GM21717 (cell line): ENCODE measurements around the gene CCT3.
"Not testable (repeated sequence)": the region's sequence is repeated elsewhere in the genome, so short reads cannot be mapped to it uniquely, and the experiment has no call there.

Source experiments
- ATAC-seq: cut with Tn5 transposase; IDR thresholded peaks from one replicate; pipeline ENCODE4 v1.9.1; 2021; ENCODE audit warnings: mild to moderate bottlenecking, moderate library complexity; ENCODE audit not compliant: unreplicated experiment

The CCT3 gene

DNA sequence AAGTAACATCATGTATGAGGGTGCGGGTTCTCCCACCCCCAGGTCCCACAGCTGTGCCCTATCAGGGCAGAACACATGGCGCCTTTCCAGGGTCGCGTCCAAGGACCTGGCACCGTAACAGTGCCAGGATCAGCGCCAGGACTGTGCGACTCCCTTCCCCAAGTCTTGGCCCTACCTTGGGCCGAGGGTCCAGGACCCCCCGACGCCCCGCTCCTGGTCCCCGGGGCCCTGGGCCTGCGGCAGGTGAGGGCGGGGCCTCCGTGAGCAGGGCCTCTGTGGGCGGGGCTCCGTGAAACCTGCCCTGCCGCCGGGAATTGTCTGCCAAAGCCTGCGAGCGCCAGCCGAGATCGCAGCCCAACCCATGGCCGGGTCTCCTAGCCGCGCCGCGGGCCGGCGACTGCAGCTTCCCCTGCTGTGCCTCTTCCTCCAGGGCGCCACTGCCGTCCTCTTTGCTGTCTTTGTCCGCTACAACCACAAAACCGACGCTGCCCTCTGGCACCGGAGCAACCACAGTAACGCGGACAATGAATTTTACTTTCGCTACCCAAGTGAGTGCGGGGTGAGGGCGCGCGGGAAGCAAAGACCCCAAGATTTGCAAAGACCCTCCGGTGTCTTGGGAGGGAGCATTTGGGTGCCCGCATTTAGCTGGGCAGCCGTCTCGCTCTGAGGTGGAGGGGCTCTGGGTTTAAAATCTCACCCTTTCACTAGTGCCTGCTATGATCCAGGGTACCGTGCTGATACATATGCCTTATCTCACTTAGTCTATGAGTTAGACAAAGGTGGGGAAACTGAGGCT, 31.0 kb upstream of the CCT3 start, which contains the start of gene RHBG:
RHBG (plus strand) TSS at position 323 of the 796 bp plus-strand sequence; CDS start at position 362, 39 bp downstream.
- ATAC-seq: no peak

DNA sequence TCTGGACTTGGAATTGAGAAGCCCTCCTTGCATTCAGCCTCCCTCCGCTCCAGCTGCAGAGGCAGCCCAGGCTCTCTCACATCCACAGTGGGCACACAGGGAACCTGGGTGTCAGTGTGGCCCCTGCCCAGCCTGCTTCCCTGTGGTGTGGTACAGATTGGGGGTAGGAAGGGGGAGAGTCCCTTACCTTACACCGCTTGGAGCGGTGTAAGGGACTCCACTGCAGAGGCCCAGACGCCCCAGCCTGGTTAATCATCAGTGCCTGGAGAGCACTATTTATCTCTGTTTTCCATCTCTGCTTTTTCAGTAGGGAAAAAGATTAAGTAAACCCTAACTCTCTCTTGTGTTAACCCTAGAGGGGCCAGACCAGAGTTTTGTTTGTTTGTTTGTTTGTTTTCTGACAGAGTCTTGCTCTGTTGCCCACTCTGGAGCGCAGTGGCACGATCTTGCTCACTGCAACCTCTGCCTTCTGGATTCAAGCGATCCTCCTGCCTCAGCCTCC, 30.1 kb upstream of the CCT3 start:
- no peak for ATAC-seq

DNA sequence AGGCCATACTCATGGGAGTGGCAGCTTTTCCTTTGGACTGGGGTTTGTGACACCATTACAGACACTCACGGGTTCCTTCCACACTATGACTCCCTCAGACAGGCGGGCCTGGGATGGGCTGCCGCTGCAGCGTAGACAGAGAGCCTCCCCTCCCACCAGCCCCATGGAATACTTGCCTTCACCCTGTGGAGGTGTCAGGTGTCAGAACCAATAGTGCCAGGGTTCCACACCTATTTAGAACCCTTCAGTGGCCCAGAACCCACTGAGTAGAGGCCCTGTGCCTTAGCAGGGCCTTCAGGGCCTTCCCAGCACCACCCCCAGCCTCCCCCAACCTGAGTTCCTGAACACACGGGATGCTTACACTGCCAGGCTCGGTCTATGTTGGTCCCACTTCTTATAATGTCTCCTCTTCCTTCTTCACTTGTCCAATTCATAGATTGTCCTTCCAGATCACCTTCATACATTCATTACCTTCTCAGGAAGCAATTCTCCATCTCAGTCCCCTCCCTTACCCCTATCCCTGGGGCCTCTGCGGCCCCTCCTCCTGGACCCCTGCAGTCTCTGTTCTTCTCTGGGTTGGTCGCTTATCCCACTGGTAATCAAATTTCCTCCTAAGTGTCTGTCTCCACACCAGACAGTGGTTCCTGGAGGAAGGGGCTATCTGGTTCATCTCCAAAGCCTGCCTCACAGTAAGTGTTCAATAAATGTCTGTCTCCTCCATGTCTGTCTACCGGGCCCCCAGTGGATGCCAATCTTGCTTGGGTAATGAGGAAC, 29.5 kb upstream of the CCT3 start:
- no peak for ATAC-seq

DNA sequence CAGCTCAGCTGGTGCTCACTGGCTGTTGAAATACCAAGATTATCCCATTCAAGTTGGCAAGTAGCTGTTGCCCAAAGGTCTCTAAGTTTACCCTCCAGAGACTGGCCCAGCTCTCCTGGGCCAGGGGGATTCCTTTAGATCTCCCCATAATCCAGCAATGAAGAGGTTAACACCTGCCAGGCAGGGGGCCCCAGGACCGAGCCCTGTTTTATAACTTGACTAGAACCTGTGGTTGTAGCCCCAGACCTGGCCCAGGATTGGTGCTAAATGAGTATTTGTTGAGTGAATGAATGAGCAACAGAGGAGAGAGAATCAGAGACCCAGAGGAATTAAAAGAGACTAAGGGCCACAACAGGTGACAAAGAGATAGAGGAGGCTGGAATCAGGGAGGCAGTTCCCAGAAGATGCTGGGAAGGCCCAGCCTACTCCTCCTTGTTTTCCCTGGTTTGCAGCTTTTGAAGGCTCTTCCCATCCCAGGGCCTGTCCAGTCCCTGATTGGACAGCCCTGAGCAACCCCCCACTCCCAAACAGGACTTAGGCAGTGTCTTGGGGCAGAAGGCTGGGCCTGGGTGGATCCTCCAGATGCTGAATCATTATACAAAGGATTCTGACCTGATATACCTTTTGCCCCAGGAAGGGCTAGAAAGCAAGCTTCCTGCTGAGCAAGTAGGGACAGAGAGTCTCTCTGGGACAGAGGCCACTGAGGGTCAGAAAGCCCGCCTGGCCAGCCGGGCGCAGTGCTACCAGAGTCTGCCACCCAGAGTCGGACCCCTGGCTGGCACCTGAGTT, 28.5 kb upstream of the CCT3 start:
- ATAC-seq: no peak

DNA sequence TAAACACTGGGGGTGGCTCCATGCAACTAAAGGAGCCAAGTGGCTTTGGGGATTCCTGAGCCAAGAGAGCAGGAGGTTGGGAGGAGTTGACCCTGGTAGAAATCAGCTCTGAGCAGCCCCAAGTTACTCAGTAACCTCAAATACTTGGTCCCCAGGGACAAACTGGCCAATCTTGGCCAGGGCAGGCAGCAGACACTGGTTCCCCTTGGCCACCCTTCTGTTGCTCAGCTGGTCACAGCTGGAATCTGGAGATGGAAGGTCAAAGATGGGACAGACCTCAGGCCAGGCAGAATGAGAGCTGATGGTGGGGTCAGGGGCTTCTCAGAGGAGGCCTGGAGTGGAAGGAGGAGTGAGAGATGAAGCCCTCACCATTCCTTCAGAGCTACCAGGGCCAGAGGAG, 27.7 kb upstream of the CCT3 start:
- no peak for ATAC-seq

DNA sequence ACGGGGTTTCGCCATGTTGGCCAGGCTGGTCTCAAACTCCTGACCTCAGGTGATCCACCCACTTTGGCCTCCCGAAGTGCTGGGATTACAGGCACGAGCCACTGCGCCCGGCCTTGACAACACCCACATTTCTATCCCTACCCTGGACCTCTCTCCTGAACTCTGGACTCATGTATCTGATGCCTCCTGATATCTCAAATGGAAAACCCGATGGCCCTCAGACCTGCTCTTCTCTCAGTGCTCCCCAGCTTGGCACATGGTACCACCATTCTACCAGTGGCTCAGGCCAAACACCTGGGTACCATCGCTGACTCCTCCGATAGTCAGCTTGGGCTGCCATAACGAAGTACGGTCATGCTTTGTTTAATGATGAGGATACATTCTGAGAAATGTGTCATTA, 22.4 kb upstream of the CCT3 start:
- ATAC-seq: no peak

DNA sequence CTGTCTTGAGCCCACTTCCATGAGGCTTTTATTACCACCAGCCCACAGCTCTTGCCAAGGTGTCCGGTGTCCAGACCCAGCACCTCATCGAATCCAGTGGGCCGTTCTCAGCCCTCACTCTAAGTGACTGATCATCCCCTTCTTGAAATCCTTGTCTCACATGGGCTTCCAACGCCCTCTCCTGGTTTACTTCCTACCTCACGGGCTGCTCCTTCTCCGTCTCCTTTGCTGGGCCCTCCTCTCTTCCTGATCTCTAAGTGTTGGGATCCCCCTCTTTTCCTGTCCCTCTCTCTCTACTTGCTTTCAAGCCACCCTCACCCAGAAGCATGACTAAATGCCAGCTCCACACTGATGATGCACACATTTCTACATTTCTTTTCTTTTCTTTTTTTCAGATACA, 21.9 kb upstream of the CCT3 start:
- no peak for ATAC-seq

DNA sequence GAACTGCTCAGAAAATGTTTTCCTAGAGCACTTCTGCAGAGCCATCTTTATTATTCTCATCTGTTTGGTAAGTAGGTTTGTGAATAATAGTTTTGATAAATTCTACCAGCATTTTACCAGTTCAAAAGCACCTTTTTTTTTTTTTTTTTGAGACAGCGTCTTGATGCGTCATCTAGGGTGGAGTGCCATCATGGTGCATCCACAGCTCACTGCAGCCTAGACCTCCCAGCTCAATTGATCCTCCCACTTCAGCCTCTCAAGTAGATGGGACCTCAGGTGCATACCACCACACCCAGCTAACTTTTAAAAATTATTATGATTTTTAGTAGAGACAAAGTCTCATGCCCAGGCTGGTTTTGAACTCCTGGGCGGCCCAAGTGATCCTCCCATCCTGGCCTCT, 21.2 kb upstream of the CCT3 start:
- ATAC-seq: no peak

DNA sequence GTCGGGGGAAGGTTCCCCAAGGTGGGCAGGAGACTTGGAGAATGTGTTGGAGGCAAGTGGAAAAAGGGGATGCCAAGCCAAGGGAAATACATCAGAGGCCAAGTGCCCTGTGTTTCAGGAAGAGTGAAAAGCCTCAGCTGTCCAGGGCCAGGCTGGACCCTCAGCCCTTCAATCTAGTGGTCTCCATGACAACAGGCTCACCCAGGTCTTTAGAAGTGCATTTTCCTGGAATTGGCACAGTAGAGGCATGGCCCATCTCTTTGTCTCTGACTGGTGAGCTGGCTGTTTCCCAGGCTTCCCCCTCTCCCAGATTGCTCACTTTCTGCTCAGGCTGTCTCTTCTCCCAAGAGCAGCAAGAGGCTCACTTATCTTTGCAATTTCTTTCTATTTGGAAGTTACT, 20.5 kb upstream of the CCT3 start:
- ATAC-seq: no peak

DNA sequence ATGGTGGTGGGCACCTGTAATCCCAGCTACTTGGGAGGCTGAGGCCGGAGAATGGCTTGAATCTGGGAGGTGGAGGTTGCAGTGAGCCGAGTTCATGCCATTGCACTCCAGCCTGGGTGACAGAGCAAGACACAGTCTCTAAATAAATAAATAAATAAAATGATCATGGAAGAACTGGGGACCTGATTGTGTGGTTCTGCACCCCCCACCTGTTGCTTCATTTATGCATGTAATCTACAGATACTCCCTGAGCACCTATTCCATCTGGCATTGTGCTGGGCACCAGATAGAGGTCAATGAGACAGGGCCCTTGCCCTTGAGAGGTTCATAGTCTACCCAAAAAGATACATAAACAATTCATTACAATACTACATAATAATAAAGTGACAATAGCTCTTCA, 19.9 kb upstream of the CCT3 start:
- no peak for ATAC-seq

DNA sequence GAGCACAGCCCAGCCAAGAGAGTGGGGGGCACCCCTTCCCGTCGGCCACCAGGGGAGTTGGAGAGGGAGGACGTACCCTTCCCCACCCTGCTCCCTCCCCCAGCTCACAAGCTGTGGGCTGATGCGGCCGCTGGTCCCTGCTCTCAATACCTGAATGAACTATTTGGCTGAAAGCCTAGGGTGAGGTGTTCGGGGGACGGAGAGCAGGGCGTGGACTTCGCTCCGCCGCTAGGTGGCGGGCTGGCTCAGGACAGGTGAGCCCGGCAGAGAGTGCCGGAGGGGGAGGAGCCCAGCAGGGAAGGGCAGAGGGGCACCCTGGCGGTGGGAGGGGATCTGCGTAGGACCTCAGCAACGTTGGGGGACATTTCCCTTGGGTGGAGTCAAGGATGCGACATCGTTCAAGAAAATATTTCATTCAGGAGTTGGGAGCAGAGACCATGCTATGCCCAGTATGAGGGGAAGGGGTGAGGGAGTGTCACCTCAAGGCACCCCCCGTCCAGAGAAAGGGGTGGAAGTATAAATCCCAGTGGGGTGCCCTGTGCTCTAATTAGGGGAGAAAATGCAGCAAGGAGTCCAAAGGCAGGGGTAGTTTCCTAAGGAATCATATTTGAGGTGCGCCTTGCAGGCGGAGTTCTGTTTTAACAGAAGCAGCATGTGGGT, 18.9 kb upstream of the CCT3 start:
- ATAC-seq: no peak

DNA sequence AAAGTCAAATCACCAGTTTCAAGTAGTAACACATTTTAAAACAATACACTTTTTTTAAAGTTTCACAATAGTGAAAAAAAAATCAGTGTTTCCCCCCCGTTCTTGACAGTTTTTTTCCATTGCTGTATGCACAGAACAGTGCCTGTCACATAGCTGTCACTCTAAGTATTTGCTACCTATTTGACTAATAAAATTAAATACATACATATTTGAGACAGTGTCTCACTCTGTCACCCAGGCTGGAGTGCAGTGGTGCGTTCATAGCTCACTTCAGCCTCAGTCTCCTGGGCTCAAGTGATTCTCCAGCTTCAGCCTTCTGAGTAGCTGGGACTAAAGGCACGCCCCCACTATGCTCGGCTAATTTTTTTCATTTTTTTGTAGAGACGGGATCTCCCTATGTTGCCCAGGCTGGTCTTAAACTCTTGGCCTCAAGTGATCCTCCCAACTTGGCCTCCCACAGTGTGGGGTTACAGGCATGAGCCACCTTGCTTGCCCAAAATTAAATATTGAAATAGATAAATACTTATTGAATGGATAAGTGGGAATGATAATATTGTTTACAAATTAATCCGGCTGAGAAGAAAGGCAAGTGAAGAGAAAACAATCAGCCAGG, 18.3 kb upstream of the CCT3 start:
- no peak for ATAC-seq

DNA sequence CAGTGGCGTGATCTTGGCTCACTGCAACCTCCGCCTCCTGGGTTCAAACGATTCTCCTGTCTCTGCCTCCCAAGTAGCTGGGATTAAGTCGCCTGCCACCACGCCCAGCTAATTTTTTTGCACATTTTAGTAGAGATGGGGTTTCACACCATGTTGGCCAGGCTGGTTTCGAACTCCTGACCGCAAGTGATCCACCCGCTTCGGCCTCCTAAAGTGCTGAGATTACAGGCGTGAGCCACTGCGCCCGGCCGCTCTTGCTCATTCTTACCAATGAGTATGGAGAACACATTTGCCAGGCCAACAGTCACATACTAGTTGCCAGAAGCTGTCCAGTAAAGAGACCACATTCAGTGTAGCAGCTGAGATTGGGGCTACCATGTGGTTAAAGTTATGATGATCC, 14.4 kb upstream of the CCT3 start:
- ATAC-seq: not testable (repeated sequence)

DNA sequence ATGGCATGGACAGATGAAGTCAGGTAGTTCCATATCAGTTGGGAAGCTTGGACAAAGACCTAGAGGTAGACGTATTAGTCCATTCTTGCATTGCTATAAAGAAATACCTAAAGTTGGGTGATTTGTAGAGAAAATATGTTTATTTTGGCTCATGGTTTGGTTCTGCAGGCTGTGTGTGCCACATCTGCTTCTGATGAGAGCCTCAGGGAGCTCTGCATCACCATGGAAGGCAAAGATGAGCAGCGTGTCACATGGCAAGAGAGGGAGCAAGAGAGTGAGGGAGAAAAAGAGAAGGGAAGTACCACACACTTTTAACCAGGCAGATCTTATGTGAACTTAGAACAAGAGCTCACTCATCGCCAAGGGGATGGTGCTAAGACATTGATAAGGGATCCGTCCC, 9.2 kb upstream of the CCT3 start:
- no peak for ATAC-seq

DNA sequence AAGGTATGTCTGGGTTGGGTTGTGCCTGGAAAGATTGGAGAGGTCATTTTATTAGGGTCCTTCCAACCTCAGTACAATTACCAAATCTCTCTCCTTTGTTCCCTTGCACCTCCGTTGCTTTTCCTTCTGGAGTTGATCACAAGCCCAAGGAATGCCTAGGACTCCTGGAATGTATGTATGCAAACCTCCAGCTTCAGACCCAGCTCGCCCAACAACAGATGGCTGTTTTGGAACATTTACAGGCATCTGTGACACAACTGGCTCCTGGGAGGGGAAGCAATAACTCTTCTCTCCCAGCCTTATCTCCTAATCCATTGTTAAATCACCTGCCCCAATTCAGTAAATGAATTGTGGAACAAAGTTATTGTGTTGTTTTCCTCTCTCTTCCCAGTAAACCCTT, 8.5 kb upstream of the CCT3 start:
- ATAC-seq: no peak

DNA sequence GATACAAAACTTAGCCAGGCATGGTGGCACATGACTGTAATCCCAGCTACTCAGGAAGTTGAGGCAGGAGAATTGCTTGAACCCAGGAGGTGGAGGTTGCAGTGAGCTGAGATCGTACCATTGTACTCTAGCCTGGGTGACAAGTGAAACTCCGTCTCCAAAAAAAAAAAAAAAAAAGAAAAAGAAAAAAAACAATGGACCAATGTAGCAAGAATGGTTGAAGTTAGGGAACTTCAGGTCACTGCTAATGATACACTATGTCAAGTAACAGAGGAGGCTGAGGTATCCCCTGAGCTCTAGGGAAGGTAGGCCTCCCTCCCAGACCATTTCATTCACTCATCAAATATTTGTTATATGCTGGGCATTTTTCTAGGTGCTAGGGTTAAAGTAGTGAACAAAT, 7.9 kb upstream of the CCT3 start:
- not testable (repeated sequence) for ATAC-seq

DNA sequence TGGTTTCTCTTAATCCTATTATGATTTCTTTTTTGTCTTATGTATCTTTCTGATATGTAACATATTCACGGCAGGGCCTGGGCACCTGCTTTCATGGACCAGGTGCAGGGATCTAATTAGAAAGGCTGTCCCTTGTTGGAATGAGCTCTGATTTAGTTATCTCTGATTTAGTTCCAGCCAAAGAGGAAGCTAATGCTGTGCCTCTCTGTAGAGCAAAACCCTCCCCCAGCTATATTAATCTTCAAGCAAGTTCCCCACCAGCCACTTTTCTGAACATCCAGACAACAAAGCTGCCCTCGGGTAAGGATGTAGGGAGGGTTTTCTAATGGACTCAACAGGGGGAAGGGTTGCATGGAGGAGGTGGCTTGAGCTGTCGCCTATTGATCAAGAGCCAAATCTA, 6.3 kb upstream of the CCT3 start:
- ATAC-seq: no peak

DNA sequence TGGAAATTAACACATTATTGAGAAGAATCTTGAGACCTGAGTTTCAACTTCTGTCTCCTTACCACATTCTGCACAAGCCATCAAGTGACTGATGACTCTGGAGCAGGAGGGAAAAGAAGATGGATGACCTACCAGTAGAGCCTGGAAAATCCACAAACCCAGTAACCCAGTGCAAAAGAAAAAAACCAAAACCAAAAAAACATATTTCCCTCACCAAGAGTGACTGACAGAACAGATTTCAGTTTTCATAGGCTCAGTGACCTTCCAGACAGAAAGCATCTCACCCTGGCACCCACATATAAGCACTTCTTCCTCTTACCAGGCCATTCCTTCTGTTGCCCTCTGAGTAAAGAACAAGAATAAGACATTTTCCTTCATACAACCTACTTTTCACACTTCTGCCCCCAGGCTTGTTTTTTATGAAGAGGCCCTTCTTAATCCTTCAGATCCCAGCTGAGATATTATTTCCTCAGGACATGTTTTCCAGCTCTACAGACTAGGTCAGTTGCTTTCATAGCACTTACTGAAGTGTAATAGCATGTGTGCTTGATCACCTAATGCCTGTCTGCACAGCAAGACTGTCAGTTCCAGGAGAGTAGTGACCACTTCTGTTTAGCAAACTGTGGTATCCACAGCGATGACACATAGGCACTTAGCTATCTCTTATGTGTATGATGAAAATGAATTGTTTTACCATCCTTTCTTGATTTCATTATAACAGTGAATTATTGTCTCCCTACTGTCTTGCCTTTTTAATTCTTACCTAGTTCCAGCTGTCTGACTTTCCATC, 4.3 kb upstream of the CCT3 start:
- no peak for ATAC-seq

DNA sequence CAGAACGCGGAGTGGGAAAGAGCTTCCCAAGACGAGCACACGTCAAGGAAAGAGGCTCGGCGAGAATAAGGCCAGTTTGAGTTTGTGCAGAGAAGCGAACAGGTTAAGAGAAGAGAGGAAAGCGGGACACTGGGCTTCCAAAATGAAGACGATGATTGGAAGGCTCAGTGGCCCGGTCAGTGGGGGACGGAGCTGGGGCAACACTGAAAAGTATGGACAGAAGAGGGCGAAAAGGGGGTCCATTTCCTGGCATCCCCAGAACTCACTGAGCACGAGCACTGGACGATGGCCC, 258 bp downstream of the CCT3 start:
- ATAC-seq: peak; percentile 28
